GM19238 (cell line): Measurements from ENCODE around the gene PGAM5.

Experiments
- DNase-seq: peaks from one replicate; pipeline ENCODE4 v3.0.0; 2011; ENCODE audit warnings: low spot score; ENCODE audit not compliant: insufficient read length

The PGAM5 gene

DNA sequence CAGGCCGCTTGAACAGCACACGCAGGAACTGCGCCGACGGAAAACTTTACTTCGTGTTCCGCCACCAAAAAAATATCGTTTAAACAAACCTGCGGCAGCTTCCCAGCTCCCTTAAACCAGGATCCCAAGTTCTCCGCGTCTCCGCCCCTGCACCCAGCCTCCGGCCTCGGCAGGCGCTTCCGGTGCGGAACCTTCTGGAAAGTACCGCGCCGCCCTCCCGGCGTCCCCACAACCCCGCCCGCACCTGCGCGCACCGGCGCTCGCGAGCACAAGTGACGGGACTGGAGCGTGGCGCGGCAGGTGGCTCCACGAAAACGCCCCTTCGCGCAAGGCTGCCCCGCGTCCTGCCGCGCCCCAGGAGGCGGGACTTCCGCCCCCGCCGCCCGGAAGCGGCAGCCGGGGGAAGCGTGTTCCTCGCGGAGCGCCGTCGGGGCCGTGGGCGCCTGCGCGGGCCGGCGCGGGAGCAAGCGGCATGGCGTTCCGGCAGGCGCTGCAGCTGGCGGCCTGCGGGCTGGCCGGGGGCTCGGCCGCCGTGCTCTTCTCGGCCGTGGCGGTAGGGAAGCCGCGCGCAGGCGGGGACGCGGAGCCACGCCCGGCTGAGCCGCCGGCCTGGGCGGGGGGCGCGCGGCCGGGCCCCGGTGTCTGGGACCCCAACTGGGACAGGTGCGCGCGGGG is at the start of gene PGAM5:
Gene PGAM5 (plus strand): TSS at position 438 of the 675 bp plus-strand sequence. CDS start 35 bp downstream, at position 473.
- DNase-seq = peak; percentile 94

DNA sequence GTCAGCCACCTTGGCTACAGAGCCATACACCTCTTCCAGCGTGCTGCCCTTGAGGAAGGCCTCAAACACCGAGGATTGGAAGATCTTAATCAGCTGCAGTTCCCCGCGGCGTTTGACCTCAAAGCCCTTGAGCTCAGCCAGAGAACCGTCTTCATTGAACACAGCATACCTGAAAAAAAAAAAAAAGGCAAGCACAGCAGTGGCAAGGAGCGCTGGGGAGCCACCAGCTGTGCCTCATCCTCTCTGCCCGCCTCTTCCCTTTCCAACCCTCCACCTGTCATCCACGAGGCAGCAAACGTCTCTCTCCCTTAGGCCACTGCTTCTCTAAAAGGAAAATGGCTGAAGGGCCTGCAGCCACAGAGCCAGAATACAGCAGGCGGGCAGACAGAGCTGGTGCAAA is 49.6 kb upstream of the PGAM5 start:
- DNase-seq = no peak

DNA sequence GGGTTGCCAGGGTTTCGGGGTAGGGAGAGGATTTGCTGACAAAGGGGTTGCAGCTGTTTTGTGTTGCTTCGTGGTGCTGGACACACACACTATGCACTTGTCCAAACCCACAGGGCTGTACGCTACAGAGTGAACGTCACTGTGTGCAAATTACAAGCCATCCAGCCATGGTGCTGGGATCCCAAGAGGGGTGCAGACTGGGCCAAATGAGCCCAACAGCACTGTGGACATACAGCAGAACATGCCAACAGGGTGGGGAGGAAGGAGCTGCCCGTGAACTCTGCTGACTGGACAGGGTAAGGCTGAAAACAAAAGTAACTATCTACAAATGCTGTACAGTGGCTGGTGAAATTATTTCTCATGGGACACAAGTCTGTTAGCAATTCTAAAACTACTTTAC is 48.7 kb upstream of the PGAM5 start:
- DNase-seq = no peak

DNA sequence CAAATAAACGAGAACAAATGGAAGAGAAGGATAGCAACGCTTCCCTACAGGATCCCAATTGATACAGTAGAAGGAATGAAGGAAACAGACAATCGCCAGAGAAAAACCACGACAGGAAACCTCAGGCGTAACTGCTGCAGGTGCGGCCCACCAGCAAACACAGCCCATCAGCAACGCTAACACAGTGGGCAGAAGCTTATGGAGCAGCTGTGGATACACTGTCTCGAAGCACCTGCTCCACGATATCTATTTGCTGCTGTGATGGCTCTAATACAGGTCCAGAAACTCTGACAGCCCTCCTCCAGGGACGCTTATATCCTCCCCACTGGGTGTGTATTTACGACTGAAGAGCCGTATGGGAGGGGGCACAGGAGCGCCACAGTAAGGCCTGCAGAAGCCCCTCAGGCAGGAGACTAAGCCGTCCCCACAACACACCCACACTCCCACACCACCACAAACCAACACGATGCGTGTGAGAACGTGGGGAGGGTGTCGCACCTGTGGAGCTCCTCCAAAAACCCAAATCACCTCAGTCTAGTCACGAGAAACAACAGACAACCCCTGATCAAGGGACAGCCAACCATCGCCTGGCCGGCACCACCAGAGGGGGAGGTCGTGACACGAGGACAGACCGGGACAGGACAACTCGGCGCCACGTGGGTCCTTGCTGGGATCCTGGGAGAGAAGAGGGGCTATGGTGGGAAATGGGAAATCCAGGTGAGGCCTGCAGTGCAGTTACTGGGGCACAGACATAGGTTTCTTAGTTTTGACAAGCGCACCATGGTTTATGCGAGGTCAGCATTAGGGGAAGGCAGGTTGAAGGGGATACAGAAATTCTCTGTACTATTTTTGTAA is 47.5 kb upstream of the PGAM5 start:
- DNase-seq = no peak

DNA sequence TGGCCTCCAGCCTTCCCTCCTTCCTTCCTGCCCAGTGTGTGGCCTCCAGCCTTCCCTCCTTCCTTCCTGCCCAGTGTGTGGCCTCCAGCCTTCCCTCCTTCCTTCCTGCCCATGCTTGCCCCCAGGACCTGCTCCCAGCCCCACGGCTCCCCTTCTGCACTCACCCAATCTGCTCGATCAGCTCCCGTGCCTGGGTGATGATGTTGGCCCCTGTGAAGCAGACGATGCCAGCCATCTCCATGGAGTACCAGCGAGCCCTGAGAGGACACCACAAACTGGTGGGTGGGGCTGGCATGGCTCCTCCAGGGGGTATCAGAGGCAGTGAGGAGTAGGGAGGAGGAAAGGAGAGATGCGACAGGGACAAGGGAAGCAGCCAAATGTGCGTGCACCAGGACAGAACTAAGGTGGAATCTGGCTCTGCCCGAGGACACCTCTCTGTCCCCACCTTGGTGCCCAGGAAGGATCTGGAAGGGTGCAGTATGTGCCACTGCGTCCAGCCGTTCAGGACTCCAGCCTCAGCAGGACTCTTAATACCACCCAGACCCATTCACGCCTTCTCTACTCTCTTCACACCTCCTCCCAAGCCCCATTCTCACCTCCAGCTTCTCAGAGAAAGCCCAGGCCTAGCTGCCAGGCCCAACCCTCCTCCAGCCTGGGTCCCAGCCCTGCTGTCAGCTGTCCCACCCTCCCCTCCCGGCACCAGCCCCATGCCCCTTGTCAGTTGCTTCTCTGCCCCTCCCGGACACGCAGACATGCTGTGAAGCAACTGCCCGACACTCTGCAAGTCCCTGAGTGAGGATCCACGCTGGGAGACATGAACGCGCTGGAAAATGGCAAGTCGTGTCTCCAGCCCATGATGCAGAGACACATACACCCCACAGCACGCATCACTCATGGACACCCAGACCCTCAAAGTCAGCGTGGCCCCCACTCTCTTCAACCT is 46.2 kb upstream of the PGAM5 start:
- no peak for DNase-seq

DNA sequence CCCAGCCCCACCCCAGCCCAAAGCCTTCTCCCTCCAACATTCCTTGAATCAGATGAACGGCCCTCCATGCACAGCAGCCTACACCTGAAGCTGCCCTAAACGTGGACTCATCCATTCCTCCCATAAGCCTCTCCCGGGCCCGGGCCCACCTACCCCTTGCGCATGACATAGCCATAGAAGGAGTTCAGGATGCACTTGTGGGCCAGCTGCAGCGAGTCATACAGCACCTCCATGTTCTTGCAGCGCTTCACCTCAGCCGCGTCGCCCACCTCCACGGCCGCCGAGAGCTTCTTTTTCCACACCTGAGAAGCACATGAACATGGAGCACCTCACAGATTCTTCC is 45.5 kb upstream of the PGAM5 start:
- DNase-seq = no peak

DNA sequence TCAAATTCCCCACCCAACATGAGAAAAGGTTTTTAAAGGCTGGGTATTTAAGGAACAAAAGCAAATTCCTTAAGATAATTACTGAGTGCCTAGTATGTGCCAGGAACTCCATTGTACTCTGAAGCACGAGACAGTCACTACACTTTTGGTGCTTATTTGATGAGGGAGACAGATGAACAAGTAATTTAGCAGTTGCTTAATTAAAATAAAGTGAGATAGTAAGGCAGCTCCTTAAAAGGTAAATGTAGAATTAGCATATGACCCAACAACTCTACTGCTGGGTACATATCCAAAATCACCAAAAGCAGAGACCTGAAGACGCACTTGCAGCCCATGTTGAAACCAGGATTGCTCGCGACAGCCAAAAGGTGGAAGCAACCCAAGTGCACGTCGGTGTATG is 44.8 kb upstream of the PGAM5 start:
- no peak for DNase-seq

DNA sequence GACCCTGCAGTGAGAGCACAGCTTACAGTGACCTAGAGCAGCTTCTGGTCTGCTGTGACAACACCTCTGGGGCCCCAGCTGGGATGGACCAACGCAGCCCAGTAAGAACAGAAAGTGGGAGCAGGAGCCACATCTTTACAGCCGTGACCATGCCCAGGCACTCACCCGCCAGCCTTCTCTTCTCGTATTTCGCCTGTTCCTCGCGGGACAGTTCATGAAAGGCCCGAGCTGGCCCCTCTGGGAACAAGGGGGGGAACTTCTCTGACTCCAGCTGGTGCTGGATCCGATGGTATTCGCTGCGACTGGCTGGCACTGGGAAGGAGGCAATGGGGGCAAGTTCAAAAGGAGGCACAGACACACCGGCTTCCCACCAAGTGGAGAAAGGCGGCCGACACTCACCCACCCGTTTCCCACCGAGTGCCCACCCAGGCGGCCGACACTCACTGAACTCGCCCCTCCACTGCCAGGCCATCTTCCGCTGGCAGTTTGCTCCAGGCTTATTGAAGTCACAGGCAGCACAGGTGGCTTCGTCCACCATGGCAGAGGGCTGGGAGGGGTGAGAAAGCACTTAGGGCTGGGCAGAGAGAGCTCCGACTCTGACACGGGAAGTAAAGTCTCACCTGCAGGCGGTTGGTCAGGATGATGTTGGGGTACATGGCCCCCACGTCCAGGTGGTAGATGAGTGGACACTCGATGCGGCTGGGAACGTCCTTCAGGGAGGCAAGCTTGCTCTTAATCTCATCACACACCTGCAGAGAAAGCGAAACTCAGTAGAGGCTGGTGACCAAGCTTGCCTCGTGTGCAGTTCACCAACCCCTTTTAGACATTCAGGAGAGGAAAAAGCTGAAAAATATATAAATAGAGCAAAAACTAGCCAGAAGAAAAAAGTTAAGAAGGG is 42.2 kb upstream of the PGAM5 start:
- DNase-seq = no peak

DNA sequence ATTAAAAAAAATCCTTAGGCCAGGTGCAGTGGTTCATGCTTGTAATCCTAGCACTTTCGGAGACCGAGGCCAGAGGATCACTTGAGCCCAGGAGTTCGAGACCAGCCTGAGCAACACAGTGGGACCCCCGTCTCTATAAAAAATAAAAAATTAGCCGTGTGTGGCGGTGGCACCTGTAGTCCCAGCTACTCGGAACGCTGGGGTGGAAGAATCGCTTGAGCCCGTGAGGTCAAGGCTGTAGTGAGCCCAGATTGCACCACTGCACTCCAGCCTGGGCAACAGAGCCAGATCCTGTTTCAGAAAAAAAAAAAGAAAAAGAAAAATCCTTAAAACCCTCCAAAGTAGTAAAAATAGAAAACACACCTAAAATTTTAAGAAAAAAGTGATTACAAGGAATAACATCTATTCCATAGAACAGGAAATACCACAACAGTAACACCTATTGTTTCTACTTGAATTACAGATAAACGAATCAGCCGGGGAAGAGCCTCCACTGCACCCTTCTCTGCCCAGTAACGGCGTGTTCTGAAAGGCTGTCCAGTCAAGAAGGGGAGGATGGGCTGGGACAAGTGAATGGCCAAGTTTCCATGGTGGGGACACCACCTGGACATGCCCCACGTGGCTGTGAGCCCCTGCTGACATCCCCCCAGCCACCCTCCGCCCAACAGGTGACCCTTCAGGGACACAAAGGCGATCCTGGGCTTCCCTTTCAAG is 41.3 kb upstream of the PGAM5 start:
- no peak for DNase-seq

DNA sequence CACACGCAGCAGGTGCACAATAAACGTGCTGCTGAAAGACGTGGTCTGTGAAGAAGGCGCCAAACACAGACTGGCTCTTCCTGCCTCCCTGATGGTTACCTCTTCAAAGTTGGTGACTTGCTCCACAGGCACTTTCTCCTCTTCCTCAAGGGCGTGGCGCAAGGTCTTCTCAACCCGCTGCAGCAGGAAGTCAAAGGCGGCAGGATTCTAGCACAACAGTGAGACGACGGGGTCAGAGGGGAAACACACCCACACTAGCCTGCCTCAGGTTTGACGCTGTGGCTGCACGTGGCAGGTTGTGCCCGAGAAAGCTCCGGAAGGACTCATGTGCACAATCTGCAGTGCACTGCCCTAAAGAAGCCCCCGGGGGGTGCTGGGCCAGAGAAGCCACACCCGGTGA is 38.5 kb upstream of the PGAM5 start:
- DNase-seq = no peak

DNA sequence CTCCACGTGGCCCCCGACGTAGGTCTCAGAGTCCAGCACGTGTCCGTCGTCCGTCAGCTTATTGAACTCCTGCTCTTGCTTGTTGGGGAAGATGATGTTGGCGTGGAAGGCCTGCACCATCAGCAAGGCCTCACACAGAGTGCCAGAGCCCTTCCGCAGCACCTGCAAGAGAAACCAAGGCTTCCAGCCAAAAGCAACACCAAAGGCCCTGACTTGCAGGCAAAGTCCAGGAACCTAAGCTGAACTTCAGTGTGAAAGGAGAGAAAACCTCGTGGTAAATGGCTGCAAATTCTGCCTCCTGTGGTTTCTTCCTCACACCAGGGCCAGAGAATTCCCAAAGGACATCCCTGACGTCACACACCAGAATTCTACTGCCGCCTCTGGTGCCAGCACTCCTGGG is 38.0 kb upstream of the PGAM5 start:
- DNase-seq = no peak

DNA sequence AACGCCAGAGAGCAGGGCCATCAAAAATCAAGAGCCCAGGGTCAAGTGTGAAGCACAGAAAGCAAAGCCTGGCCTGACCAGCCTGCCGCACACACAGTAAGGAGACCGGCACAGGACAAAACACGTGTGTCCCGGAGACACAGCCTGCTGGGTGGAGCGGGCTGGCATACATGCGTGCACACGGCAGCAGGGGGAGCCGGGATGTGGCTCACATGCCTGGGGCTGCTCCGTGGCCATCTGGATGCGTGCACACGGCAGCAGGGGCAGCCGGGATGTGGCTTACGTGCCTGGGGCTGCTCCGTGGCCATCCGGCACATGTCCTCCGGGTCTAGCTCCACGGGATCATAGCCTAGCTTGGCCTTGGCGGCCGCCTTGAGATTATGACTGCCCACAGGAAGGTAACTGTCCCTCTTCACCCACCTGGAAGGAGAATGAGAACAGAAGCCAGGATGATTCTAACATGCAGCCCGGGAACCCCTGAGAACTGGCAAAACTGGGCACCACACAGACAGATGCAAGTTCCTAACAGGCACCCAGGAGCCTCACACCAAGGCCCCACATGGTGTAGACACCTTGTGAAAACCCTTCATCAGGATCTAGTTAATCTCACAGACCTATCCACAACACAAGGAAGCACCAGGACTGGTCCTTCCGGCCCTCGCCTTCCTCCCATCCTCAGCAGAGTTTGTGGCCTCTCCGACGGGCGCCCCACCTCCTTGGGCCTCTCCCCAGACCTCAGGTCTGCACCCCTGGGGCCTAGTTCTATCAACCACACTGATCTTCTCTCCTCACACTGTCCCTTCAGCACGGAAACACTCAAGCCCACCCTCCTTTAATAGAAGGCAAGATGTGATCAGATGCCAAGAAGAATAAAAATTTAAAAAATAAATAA is 37.1 kb upstream of the PGAM5 start:
- no peak for DNase-seq

DNA sequence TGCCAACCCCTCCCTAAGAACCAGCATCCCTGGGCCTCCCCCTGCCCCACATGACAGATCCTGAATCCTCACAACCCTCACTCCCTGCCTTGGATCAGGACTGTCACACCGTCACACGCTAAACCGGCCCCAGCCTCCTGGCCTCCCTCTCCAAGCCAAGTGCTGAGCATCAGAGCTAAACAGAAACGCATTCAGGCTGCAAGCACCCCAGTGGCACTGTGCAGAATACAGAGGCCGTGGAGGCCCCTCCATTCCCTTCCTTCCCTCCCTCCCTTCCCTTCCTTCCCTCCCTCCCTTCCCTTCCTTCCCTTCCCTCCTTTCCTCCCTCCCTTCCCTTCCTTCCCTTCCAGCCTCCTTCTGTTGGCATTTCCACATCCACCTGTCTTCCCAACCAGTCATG is 36.1 kb upstream of the PGAM5 start:
- no peak for DNase-seq

DNA sequence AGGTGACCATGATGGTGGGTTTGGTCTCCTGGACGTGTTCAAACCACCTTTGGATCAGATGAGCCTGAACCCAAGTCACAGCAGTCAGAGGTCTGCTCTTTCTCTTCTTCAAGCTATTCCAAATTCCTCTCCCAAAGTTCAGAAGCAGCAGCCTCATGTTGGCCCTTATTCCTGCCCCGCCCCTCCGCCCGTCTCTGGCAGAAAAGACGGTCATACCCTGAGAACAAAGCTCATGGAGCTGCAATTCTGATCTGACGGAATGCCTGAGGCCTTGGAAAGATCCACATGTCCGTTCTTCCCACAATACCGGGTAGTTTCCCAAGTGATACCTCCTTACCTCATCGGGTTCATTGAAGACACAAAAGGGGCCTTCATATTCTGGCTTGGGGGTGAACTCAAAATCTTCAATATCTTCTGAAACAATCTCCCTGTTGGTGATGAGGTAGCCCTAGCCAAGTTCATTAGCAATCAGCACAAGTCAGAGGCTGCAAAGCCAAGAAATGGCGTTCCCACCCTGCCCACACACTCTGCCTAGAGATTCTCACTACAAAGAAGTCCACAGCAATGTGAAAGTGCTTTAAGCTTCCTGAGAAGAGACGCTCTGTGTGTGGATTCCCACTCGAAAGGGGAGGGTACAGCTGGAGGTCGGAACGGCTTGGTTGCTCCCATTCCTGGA is 34.7 kb upstream of the PGAM5 start:
- no peak for DNase-seq

DNA sequence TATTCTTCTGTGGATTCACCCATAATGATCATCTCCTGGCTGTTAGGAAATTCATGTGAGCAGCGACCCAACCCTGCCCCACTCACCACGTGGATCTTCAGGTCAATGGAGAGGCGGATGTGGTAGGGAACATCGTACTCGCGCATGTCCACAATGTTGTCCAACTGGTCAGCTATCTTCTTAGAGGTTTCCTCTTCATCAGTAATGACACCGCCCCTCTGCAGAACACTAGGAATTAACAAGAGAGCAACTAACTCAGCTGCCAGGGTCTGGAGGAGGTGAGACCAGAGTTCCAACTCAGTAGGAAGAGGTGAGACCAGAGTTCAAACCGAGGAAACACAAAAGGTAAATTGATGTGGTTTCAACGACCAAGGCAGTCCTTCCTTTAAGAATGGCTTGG is 33.1 kb upstream of the PGAM5 start:
- DNase-seq = no peak

DNA sequence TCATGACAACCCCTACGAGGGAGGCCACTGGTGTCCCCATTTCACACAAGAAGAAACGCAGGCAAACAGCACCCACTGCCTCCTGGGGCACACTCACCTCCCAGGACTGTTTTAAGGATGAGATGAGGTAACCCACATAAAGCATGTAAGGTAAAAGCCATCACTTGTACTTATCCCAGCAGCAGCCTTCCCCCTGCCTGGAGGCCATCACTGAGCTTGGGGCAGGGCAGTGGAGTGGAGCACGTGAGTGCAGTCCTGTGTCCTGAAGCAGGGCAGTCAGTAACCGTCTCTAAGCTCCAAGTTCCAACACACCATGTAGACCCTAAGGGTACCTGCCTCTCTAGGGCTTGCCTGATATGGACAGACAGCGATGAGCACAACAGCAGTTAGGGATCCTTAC is 25.2 kb upstream of the PGAM5 start:
- no peak for DNase-seq

DNA sequence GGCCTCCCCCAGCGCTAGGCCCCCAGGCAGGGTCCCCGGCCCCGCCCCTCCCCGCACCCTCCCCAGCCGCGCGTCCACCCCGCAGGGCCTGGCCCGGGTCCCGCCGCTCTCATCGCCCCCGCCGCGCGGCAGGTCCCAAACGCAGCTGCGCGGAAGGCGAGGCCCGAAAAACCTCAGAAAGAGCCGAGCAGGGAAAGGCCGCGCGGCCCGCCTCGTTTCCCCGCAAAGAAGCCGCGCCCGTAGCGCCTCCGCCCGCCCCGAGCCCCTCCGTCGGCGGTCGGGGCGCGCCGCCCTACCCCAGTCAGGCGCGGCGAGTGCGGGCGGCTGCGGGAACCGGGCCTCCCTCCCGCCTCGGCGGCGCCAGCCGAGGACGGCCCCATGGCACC is 23.8 kb upstream of the PGAM5 start:
- DNase-seq = no peak

DNA sequence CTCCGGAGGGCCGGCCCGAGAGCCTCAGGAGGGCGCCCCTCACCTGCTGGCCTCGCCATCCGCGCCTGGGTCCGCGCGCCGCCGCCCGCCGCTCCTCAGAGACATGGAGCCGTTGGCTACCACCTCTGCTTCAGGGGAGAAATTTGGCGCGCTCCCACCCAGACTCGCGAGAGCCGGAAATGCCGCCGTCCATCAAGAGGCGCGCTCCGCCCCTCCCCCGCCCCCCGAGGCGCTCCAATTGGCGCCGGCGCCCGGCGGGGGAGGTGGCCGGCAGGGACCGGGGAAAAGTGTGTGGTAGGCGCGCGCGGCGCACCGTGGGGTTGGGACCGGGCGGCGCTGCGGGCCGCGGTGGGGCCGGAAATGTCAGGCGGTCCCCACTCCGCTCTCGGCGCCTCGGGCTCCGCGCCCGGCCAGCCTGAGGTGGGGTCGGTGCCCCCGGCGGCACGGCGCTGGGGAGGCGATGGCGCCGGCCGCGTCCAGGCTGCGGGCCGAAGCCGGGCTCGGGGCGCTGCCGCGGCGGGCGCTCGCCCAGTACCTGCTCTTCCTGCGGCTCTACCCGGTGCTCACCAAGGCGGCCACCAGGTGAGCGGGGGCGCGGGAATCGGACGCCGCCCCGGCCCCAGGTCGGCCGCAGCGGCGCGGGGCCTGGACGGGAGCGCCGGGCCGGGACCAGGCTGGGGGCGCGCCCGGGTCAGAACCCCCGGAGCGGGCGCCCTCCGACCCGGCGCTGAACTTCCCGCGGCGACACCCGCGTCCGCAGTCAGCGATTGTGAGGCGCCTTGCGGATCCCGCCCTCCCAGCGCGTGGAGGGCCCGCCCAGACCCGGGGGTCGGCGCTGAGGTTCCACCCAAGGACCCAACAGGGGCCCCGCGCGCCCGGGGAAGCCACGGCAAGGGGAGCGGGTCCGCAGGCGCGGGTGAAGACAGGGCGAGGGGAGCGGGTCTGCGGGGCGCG is 23.2 kb upstream of the PGAM5 start, which contains the start of the genes POLE and PXMP2:
Gene POLE (minus strand): TSS at position 132 of the 954 bp plus-strand sequence. CDS start 27 bp downstream, at position 105.
Gene PXMP2 (plus strand): TSS at position 377 of the 954 bp plus-strand sequence. CDS start 84 bp downstream, at position 461.
- peak; percentile 99 for DNase-seq
